ENCODE results near the gene SERPINB1.

DNA sequence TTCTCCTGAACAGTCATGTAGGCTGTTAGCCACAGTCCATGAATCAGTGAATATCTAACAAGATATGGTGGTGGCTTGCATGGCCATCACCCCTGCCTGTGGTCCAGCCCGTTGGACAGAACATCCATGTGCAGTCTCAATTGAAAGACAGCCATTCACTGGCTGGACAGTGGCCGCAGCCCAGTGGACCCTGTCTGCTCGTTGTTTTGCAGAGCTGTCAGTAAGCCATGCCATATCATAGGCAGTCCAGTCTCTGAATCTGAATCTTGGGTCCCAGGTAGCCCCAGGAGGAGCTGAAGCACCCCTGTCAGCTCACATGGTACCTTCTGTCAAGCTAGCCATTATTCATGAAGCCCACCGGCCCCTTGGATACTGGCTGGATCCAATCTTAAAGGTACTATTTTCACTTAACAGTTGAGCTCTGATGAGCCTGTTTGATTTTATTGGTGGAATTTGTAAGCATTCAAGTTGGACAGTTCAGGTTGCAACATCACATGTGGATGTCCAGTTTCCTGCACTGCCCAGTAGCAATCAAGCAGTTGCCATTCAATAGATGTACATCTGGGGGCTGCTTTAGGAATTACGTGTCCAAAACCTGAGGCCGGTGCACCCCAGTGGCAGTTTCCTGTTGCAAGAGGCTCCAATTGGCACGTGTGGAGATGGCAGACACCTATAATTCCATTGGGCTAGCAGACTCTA, 37.8 kb downstream of the SERPINB1 start:
- no peak for TF ChIP-seq ZNF670 (tag by site-specific recombination; IDR thresholded peaks at IDR 0.05; ENCODE audit: low read depth)
- TF ChIP-seq, protein P1, sequence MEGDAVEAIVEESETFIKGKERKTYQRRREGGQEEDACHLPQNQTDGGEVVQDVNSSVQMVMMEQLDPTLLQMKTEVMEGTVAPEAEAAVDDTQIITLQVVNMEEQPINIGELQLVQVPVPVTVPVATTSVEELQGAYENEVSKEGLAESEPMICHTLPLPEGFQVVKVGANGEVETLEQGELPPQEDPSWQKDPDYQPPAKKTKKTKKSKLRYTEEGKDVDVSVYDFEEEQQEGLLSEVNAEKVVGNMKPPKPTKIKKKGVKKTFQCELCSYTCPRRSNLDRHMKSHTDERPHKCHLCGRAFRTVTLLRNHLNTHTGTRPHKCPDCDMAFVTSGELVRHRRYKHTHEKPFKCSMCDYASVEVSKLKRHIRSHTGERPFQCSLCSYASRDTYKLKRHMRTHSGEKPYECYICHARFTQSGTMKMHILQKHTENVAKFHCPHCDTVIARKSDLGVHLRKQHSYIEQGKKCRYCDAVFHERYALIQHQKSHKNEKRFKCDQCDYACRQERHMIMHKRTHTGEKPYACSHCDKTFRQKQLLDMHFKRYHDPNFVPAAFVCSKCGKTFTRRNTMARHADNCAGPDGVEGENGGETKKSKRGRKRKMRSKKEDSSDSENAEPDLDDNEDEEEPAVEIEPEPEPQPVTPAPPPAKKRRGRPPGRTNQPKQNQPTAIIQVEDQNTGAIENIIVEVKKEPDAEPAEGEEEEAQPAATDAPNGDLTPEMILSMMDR (tag by site-specific recombination; IDR thresholded peaks at IDR 0.05), result no peak
- TF ChIP-seq ZNF629 (tag by site-specific recombination; IDR thresholded peaks at IDR 0.05), result no peak
- no peak for TF ChIP-seq ZBTB7A (tag by site-specific recombination; IDR thresholded peaks at IDR 0.05; ENCODE audit: low read depth)
- TF ChIP-seq ZNF501 (tag by site-specific recombination; IDR thresholded peaks at IDR 0.05), result no peak
- TF ChIP-seq MEIS1 (CRISPR knock-in tag; IDR thresholded peaks at IDR 0.05; ENCODE audit: borderline replicate concordance), result no peak
- TF ChIP-seq ZNF169 (tag by site-specific recombination; IDR thresholded peaks at IDR 0.05), result no peak
- TF ChIP-seq MYNN (tag by site-specific recombination; IDR thresholded peaks at IDR 0.05; ENCODE audit: borderline replicate concordance), result no peak
- no peak for TF ChIP-seq ZBTB20 (tag by site-specific recombination; IDR thresholded peaks at IDR 0.05)
- TF ChIP-seq TCF7L2 (IDR thresholded peaks at IDR 0.05; ENCODE audit: borderline replicate concordance, low read depth, low read length), result no peak
- TF ChIP-seq, protein P2, sequence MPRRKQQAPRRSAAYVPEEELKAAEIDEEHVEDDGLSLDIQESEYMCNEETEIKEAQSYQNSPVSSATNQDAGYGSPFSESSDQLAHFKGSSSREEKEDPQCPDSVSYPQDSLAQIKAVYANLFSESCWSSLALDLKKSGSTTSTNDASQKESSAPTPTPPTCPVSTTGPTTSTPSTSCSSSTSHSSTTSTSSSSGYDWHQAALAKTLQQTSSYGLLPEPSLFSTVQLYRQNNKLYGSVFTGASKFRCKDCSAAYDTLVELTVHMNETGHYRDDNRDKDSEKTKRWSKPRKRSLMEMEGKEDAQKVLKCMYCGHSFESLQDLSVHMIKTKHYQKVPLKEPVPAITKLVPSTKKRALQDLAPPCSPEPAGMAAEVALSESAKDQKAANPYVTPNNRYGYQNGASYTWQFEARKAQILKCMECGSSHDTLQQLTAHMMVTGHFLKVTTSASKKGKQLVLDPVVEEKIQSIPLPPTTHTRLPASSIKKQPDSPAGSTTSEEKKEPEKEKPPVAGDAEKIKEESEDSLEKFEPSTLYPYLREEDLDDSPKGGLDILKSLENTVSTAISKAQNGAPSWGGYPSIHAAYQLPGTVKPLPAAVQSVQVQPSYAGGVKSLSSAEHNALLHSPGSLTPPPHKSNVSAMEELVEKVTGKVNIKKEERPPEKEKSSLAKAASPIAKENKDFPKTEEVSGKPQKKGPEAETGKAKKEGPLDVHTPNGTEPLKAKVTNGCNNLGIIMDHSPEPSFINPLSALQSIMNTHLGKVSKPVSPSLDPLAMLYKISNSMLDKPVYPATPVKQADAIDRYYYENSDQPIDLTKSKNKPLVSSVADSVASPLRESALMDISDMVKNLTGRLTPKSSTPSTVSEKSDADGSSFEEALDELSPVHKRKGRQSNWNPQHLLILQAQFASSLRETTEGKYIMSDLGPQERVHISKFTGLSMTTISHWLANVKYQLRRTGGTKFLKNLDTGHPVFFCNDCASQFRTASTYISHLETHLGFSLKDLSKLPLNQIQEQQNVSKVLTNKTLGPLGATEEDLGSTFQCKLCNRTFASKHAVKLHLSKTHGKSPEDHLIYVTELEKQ (tag by site-specific recombination; IDR thresholded peaks at IDR 0.05; ENCODE audit: borderline replicate concordance), result no peak
- TF ChIP-seq, protein P3, sequence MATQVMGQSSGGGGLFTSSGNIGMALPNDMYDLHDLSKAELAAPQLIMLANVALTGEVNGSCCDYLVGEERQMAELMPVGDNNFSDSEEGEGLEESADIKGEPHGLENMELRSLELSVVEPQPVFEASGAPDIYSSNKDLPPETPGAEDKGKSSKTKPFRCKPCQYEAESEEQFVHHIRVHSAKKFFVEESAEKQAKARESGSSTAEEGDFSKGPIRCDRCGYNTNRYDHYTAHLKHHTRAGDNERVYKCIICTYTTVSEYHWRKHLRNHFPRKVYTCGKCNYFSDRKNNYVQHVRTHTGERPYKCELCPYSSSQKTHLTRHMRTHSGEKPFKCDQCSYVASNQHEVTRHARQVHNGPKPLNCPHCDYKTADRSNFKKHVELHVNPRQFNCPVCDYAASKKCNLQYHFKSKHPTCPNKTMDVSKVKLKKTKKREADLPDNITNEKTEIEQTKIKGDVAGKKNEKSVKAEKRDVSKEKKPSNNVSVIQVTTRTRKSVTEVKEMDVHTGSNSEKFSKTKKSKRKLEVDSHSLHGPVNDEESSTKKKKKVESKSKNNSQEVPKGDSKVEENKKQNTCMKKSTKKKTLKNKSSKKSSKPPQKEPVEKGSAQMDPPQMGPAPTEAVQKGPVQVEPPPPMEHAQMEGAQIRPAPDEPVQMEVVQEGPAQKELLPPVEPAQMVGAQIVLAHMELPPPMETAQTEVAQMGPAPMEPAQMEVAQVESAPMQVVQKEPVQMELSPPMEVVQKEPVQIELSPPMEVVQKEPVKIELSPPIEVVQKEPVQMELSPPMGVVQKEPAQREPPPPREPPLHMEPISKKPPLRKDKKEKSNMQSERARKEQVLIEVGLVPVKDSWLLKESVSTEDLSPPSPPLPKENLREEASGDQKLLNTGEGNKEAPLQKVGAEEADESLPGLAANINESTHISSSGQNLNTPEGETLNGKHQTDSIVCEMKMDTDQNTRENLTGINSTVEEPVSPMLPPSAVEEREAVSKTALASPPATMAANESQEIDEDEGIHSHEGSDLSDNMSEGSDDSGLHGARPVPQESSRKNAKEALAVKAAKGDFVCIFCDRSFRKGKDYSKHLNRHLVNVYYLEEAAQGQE (tag by site-specific recombination; IDR thresholded peaks at IDR 0.05), result no peak
